ENCODE measurements around the gene STK10. TPM values are rescaled to one million over a fixed set of nuclear protein-coding genes. Genes with fewer than 3 reads are reported as not detected.

Gene STK10
- 32.3 and 43.5 TPM in 2 replicates for total RNA-seq
- long read RNA-seq, partial matches to known transcripts = 3 of 4 reads
- long read RNA-seq, other reads (novel, unspliced or antisense) = 1 of 4 reads

GRCh38 chr5:172188033-172188892 lies at the start of gene STK10:
TSS of gene STK10 (minus strand) at chr5:172188224. CDS start at chr5:172188042, 182 bp downstream.
- Mint-ChIP-seq H3K27ac (ENCODE audit: unreplicated experiment) (peak within 1 kb of the TSS; percentile 97), H3K4me1 (peaks cover 43% of the 10 kb centered on the region), H3K4me3 (peak within 1 kb of the TSS; percentile 94), H3K36me3 (ENCODE audit: low read depth) (no peaks in the 10 kb centered on the region), H3K9me3 (no peaks in the 10 kb centered on the region), H3K27me3 (ENCODE audit: low read depth) (peaks cover 11% of the 10 kb centered on the region)
- DNase-seq (ENCODE audit: low read depth, low spot score) = peak; percentile 89
- TF ChIP-seq CTCF (conservative IDR thresholded peaks at IDR 0.05) = peak; percentile 86

- no peak overlapping the region for H3K4me3 Mint-ChIP-seq
These were observed 48.1 kb upstream of the STK10 start for GRCh38 chr5:172235827-172236736.

GRCh38 chr5:172235132-172235780 lies 47.2 kb upstream of the STK10 start:
- no peak overlapping the region for H3K4me3 Mint-ChIP-seq
- H3K27me3 Mint-ChIP-seq (ENCODE audit: low read depth) = no peaks in the 10 kb centered on the region
- H3K4me1 Mint-ChIP-seq = peaks cover 17% of the 10 kb centered on the region
- TF ChIP-seq CTCF (conservative IDR thresholded peaks at IDR 0.05) = no peak
- H3K9me3 Mint-ChIP-seq = no peaks in the 10 kb centered on the region
- no peak overlapping the region for H3K27ac Mint-ChIP-seq (ENCODE audit: unreplicated experiment)
- H3K36me3 Mint-ChIP-seq (ENCODE audit: low read depth) = peaks cover 15% of the 10 kb centered on the region
- DNase-seq (ENCODE audit: low read depth, low spot score) = no peak

More at GRCh38 chr5:172235827-172236736, 48.1 kb upstream of the STK10 start:
- no peak for TF ChIP-seq CTCF (conservative IDR thresholded peaks at IDR 0.05)
- DNase-seq (ENCODE audit: low read depth, low spot score) = no peak
- Mint-ChIP-seq H3K27ac (ENCODE audit: unreplicated experiment) (no peak overlapping the region), H3K36me3 (ENCODE audit: low read depth) (peaks cover 10% of the 10 kb centered on the region), H3K9me3 (no peaks in the 10 kb centered on the region), H3K27me3 (ENCODE audit: low read depth) (no peaks in the 10 kb centered on the region), H3K4me1 (peaks cover 17% of the 10 kb centered on the region)

- Mint-ChIP-seq H3K27ac (ENCODE audit: unreplicated experiment) (no peak overlapping the region), H3K4me3 (no peak overlapping the region), H3K36me3 (ENCODE audit: low read depth) (peaks cover 19% of the 10 kb centered on the region), H3K27me3 (ENCODE audit: low read depth) (no peaks in the 10 kb centered on the region), H3K9me3 (no peaks in the 10 kb centered on the region), H3K4me1 (peaks cover 15% of the 10 kb centered on the region)
- TF ChIP-seq CTCF (conservative IDR thresholded peaks at IDR 0.05) = no peak
- DNase-seq (ENCODE audit: low read depth, low spot score) = no peak
These were observed 46.0 kb upstream of the STK10 start for GRCh38 chr5:172234031-172234430.

- Mint-ChIP-seq H3K27me3 (ENCODE audit: low read depth) (no peaks in the 10 kb centered on the region), H3K27ac (ENCODE audit: unreplicated experiment) (no peak overlapping the region), H3K36me3 (ENCODE audit: low read depth) (peaks cover 25% of the 10 kb centered on the region), H3K4me1 (peaks cover 8% of the 10 kb centered on the region), H3K9me3 (no peaks in the 10 kb centered on the region), H3K4me3 (no peak overlapping the region)
- no peak for TF ChIP-seq CTCF (conservative IDR thresholded peaks at IDR 0.05)
- no peak for DNase-seq (ENCODE audit: low read depth, low spot score)
These were observed 41.9 kb upstream of the STK10 start for GRCh38 chr5:172229904-172230303.

All from neural crest cell (in vitro differentiated cells).